Stimulated activated naive CD8-positive, alpha-beta T cell treated with anti-CD3 and anti-CD28 coated beads, Interleukin-15, amount 100 ng/mL, for 72 hours (primary cell): ENCODE data around the gene SP5.
"Not testable (repeated sequence)": the region's sequence is repeated elsewhere in the genome, so short reads cannot be mapped to it uniquely, and the experiment has no call there.

Experiments used
- ATAC-seq: fragments of 150-1000 bp; cut with Tn5 transposase; 2 replicates; pipeline ENCODE4 v1.10.0; 2021; ENCODE audit warnings: mild to moderate bottlenecking, moderate library complexity
- DNase-seq, 2 donors: peaks; one replicate each; pipeline ENCODE4 v3.0.0; 2021 to 2022
- H3K27ac Mint-ChIP-seq, 2 donors: one replicate each; pipeline ENCODE4 v1.8.0; 2022; ENCODE audit warnings: mild to moderate bottlenecking in 2 of 2, mixed read lengths in 2 of 2, moderate library complexity in 2 of 2
- H3K27me3 Mint-ChIP-seq: one replicate; pipeline ENCODE4 v1.8.0; 2022; ENCODE audit warnings: mixed read lengths
- H3K4me1 Mint-ChIP-seq: one replicate; pipeline ENCODE4 v1.8.0; 2022; ENCODE audit warnings: mild to moderate bottlenecking, mixed read lengths
- H3K4me3 Mint-ChIP-seq, 2 donors: one replicate each; pipeline ENCODE4 v1.8.0; 2022; ENCODE audit warnings: mild to moderate bottlenecking in 2 of 2, mixed read lengths in 2 of 2, moderate library complexity in 1 of 2
- H3K9me3 Mint-ChIP-seq, 2 donors: one replicate each; pipeline ENCODE4 v1.8.0; 2022; ENCODE audit warnings: mixed read lengths in 2 of 2

Gene SP5

GRCh38 chr2:170717599-170717963 lies 2.4 kb downstream of the SP5 start:
- H3K4me3 Mint-ChIP-seq: peak overlapping the region; percentile 57 to 67
- H3K9me3 Mint-ChIP-seq: no peaks in the 10 kb centered on the region
- no peak overlapping the region for H3K27ac Mint-ChIP-seq
- H3K27me3 Mint-ChIP-seq: peaks cover 82% of the 10 kb centered on the region
- ATAC-seq (no peak), DNase-seq (no peak)
- H3K4me1 Mint-ChIP-seq: peaks cover 41% of the 10 kb centered on the region

DNA sequence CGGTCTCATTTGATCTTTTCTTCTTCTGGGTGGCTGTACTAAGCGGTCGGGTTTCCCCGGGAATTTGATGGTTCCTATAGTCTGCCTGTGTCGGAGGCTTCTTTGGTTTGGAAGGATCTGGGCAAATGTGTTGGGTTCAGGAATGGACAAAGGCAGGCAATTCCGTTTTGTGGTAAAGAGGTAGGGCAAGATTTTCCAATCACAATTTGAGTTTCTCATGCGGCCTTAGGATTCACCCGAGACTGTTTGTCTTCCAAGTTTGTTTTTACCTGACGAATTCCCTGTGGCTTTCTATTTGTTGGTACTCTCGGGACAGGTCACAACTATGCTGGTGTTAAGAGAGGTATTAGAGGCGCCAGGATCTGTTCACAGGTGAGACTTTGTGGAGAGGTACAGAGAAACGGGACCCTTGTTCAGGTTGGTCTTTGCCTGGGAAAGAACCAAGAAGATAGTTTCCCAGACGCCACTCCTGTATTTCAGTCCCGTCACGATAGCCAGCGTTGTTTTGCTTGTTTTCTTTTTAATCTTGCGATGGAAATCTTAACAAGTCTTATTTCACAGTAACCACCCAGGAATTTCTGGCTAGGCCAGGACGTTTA lies 3.0 kb downstream of the SP5 start:
- ATAC-seq (no peak), DNase-seq (no peak)
- Mint-ChIP-seq H3K27ac (no peak overlapping the region), H3K4me3 (peak overlapping the region; percentile 6 to 12), H3K9me3 (no peaks in the 10 kb centered on the region), H3K27me3 (peaks cover 77% of the 10 kb centered on the region), H3K4me1 (peaks cover 38% of the 10 kb centered on the region)

- Mint-ChIP-seq H3K27me3 (peaks cover 76% of the 10 kb centered on the region), H3K4me1 (peaks cover 25% of the 10 kb centered on the region), H3K27ac (no peak overlapping the region), H3K9me3 (no peaks in the 10 kb centered on the region), H3K4me3 (no peak overlapping the region)
- ATAC-seq (no peak), DNase-seq (no peak)
Measured at GRCh38 chr2:170719810-170720209, 4.7 kb downstream of the SP5 start.

DNA sequence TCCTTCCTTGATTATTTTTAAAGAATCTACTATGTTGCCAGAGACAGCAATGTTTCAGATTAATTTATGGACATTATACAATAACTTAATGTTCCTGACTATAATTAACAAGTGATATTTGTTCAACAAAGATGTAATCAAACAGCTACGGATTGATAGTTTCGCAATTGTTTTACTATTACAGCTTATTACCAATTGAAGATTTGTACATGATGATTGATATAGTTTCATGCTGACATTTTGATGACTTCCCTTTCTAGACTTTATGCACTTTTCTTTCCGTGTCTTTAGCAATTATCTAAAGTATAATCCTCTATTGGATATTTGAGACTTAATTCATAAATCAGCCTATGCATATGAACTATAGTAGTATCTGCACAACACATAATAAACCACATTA lies 6.5 kb downstream of the SP5 start:
- peaks cover 14% of the 10 kb centered on the region for H3K4me1 Mint-ChIP-seq
- no peak for DNase-seq
- peaks cover 68% of the 10 kb centered on the region for H3K27me3 Mint-ChIP-seq
- H3K27ac Mint-ChIP-seq: no peak overlapping the region
- H3K9me3 Mint-ChIP-seq: no peaks in the 10 kb centered on the region
- H3K4me3 Mint-ChIP-seq: no peak overlapping the region
- ATAC-seq: no peak

GRCh38 chr2:170722301-170722700 lies 7.2 kb downstream of the SP5 start:
- Mint-ChIP-seq H3K9me3 (no peaks in the 10 kb centered on the region), H3K4me1 (peaks cover 9% of the 10 kb centered on the region), H3K4me3 (no peak overlapping the region), H3K27ac (no peak overlapping the region), H3K27me3 (peaks cover 66% of the 10 kb centered on the region)
- DNase-seq (no peak), ATAC-seq (no peak)

- H3K27me3 Mint-ChIP-seq: peaks cover 62% of the 10 kb centered on the region
Measured at GRCh38 chr2:170723446-170723958, 8.4 kb downstream of the SP5 start.

GRCh38 chr2:170733798-170734600 lies 18.9 kb downstream of the SP5 start:
- peaks cover 18% of the 10 kb centered on the region for H3K27me3 Mint-ChIP-seq
- DNase-seq: no peak
- H3K4me1 Mint-ChIP-seq: no peaks in the 10 kb centered on the region
- no peak overlapping the region for H3K4me3 Mint-ChIP-seq
- no peak for ATAC-seq
- H3K9me3 Mint-ChIP-seq: peaks cover 0 to 8% of the 10 kb centered on the region in 2 donors
- no peak overlapping the region for H3K27ac Mint-ChIP-seq

More at GRCh38 chr2:170723446-170723958, 8.4 kb downstream of the SP5 start:
- no peak for DNase-seq
- no peak overlapping the region for H3K4me3 Mint-ChIP-seq
- no peak for ATAC-seq
- H3K4me1 Mint-ChIP-seq: no peaks in the 10 kb centered on the region
- no peak overlapping the region for H3K27ac Mint-ChIP-seq
- H3K9me3 Mint-ChIP-seq: no peaks in the 10 kb centered on the region

- DNase-seq, H3K4me3 Mint-ChIP-seq, ATAC-seq, H3K27ac Mint-ChIP-seq, H3K4me1 Mint-ChIP-seq, H3K9me3 Mint-ChIP-seq: not testable (repeated sequence)
- peaks cover 18% of the 10 kb centered on the region for H3K27me3 Mint-ChIP-seq
Measured at GRCh38 chr2:170734601-170735000, 19.5 kb downstream of the SP5 start.

GRCh38 chr2:170736628-170737027 lies 21.5 kb downstream of the SP5 start:
- ATAC-seq (no peak), DNase-seq (no peak)
- no peaks in the 10 kb centered on the region for H3K4me1 Mint-ChIP-seq
- peaks cover 0 to 8% of the 10 kb centered on the region in 2 donors for H3K9me3 Mint-ChIP-seq
- no peak overlapping the region for H3K4me3 Mint-ChIP-seq
- no peak overlapping the region for H3K27ac Mint-ChIP-seq
- peaks cover 18% of the 10 kb centered on the region for H3K27me3 Mint-ChIP-seq

GRCh38 chr2:170737406-170737805 lies 22.3 kb downstream of the SP5 start:
- H3K27me3 Mint-ChIP-seq: peaks cover 18% of the 10 kb centered on the region
- no peak for ATAC-seq
- H3K4me3 Mint-ChIP-seq: no peak overlapping the region
- no peak for DNase-seq
- peaks cover 0 to 8% of the 10 kb centered on the region in 2 donors for H3K9me3 Mint-ChIP-seq
- H3K27ac Mint-ChIP-seq: no peak overlapping the region
- no peaks in the 10 kb centered on the region for H3K4me1 Mint-ChIP-seq

DNA sequence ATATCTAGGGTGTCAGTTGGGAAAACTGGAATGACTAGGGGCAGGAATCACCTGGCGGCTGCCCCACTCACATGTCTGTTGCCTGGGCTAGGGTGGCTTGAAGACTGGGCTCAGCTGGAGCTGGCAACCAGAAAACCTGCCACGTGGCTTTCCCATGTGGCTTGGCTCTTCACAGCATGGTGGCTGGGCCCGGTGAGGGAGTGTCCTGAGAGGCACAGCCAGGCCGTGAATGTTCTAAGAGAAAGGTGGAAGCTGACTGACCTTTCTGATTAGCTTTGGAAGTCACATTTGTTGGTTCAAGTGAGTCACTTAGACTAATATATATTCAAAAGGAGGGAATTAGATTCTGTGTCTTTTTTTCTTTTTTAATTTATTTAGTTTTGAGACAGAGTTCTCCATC lies 22.7 kb downstream of the SP5 start:
- H3K27me3 Mint-ChIP-seq: peaks cover 18% of the 10 kb centered on the region
- no peak for DNase-seq
- no peak for ATAC-seq
- peaks cover 0 to 8% of the 10 kb centered on the region in 2 donors for H3K9me3 Mint-ChIP-seq
- H3K4me3 Mint-ChIP-seq: no peak overlapping the region
- H3K27ac Mint-ChIP-seq: no peak overlapping the region
- no peaks in the 10 kb centered on the region for H3K4me1 Mint-ChIP-seq

DNA sequence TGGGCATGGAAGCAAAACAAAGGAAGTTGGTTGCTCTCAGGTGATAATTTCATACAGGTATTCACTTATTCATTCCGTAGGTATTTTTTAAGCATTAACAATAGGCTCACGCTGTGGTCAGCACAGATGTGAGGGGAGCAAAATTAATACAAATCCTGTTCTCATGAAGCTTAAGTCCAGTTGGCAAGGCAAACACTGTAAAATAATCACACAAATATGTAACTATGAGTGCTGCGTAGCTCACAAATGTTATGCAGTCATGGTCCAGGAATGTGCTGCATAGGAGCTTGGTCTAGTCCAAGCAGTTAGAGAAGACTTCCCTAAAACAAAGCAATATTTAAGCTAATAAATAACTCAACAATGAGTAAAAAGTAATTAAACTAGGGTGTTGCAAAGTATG lies 23.9 kb downstream of the SP5 start:
- no peak overlapping the region for H3K27ac Mint-ChIP-seq
- no peak overlapping the region for H3K4me3 Mint-ChIP-seq
- ATAC-seq (no peak), DNase-seq (no peak)
- peaks cover 11% of the 10 kb centered on the region for H3K27me3 Mint-ChIP-seq
- H3K4me1 Mint-ChIP-seq: no peaks in the 10 kb centered on the region
- H3K9me3 Mint-ChIP-seq: peaks cover 0 to 8% of the 10 kb centered on the region in 2 donors

GRCh38 chr2:170739507-170740046 lies 24.4 kb downstream of the SP5 start:
- no peak overlapping the region for H3K4me3 Mint-ChIP-seq
- H3K27ac Mint-ChIP-seq: no peak overlapping the region
- DNase-seq (no peak), ATAC-seq (no peak)
- peaks cover 0 to 8% of the 10 kb centered on the region in 2 donors for H3K9me3 Mint-ChIP-seq
- no peaks in the 10 kb centered on the region for H3K4me1 Mint-ChIP-seq
- H3K27me3 Mint-ChIP-seq: peaks cover 13% of the 10 kb centered on the region

- Mint-ChIP-seq H3K9me3 (peaks cover 0 to 8% of the 10 kb centered on the region in 2 donors), H3K4me3 (no peak overlapping the region), H3K4me1 (no peaks in the 10 kb centered on the region), H3K27ac (no peak overlapping the region), H3K27me3 (peaks cover 21% of the 10 kb centered on the region)
- no peak for ATAC-seq
- DNase-seq: no peak
Measured at GRCh38 chr2:170740660-170741059, 25.5 kb downstream of the SP5 start.

DNA sequence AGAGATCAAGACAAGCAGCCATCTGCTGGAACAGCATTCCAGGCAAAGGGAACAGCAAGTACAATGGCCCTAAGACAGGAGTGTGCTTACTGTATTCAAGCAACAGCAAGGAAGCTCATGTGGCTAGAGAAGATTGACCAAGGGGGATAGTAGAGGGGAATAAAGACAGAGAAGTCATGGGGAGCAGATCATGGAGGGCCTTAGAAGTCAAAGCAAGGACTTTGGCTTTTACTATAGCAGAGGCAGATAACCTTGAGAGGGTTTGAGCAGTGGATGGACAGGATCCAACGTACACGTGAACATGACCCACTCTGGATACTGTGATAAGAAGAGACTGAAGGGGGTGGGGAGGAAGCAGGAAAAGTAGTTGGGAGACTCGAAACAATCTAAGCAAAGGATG lies 26.9 kb downstream of the SP5 start:
- Mint-ChIP-seq H3K9me3 (peaks cover 0 to 5% of the 10 kb centered on the region in 2 donors), H3K4me1 (no peaks in the 10 kb centered on the region), H3K27me3 (peaks cover 18% of the 10 kb centered on the region), H3K27ac (no peak overlapping the region), H3K4me3 (no peak overlapping the region)
- ATAC-seq (no peak), DNase-seq (no peak)

GRCh38 chr2:170742896-170743529 lies 27.9 kb downstream of the SP5 start:
- ATAC-seq: no peak
- H3K27me3 Mint-ChIP-seq: peaks cover 19% of the 10 kb centered on the region
- H3K9me3 Mint-ChIP-seq: no peaks in the 10 kb centered on the region
- H3K4me3 Mint-ChIP-seq: no peak overlapping the region
- no peaks in the 10 kb centered on the region for H3K4me1 Mint-ChIP-seq
- DNase-seq: no peak
- no peak overlapping the region for H3K27ac Mint-ChIP-seq
